H9 (cell line): Measurements from ENCODE around the gene PIPOX. TPM values are rescaled to one million over a fixed set of nuclear protein-coding genes. Genes with fewer than 3 reads are reported as not detected.

Experiments
- DNase-seq: peaks from one replicate; pipeline ENCODE4 v3.0.0-alpha.2; 2017
- H2AFZ ChIP-seq: one replicate; pipeline ENCODE4 v1.6.1; 2013; ENCODE audit warnings: mild to moderate bottlenecking, low read length, control low read depth, moderate library complexity
- H2AK5ac ChIP-seq: 2 replicates; pipeline ENCODE4 v1.6.1; 2013; ENCODE audit warnings: low read length, control low read depth, mixed read lengths; ENCODE audit not compliant: insufficient read length
- H2BK120ac ChIP-seq: one replicate; pipeline ENCODE4 v1.6.1; 2013; ENCODE audit warnings: low read depth, mild to moderate bottlenecking, low read length, control low read depth, inconsistent platforms; ENCODE audit not compliant: poor library complexity, severe bottlenecking
- H2BK12ac ChIP-seq: 2 replicates; pipeline ENCODE4 v1.6.1; 2013; ENCODE audit warnings: low read length, control low read depth, mixed read lengths, low read depth; ENCODE audit not compliant: insufficient read length
- H2BK15ac ChIP-seq: 2 replicates; pipeline ENCODE4 v1.6.1; 2013; ENCODE audit warnings: low read depth, low read length, control low read depth
- H2BK20ac ChIP-seq: one replicate; pipeline ENCODE4 v1.6.1; 2013; ENCODE audit warnings: low read depth, mild to moderate bottlenecking, low read length, control low read depth, inconsistent platforms; ENCODE audit not compliant: poor library complexity, severe bottlenecking
- H2BK5ac ChIP-seq: 2 replicates; pipeline ENCODE4 v1.6.1; 2013; ENCODE audit warnings: low read length, control low read depth, mixed read lengths; ENCODE audit not compliant: insufficient read length
- H3K14ac ChIP-seq: 2 replicates; pipeline ENCODE4 v1.6.1; 2013; ENCODE audit warnings: low read length, control low read depth; ENCODE audit not compliant: insufficient read depth
- H3K18ac ChIP-seq: 2 replicates; pipeline ENCODE4 v1.6.1; 2013; ENCODE audit warnings: low read depth, mild to moderate bottlenecking, mixed read lengths, low read length, control low read depth; ENCODE audit not compliant: insufficient read length
- H3K23ac ChIP-seq: 2 replicates; pipeline ENCODE4 v1.6.1; 2013; ENCODE audit warnings: low read length, control low read depth, mixed read lengths, low read depth; ENCODE audit not compliant: insufficient read length
- H3K23me2 ChIP-seq: 2 replicates; pipeline ENCODE4 v1.6.1; 2013; ENCODE audit warnings: low read depth, mild to moderate bottlenecking, mixed read lengths, low read length, control low read depth; ENCODE audit not compliant: insufficient read length, poor library complexity, severe bottlenecking
- H3K27ac ChIP-seq: 2 replicates; pipeline ENCODE4 v1.5.1; 2013; ENCODE audit warnings: low read length, control low read depth, mixed read lengths, low read depth; ENCODE audit not compliant: insufficient read length
- H3K27me3 ChIP-seq: 2 replicates; pipeline ENCODE4 v1.6.1; 2013; ENCODE audit warnings: low read length, control low read depth, inconsistent platforms; ENCODE audit not compliant: insufficient read depth
- H3K4ac ChIP-seq: 2 replicates; pipeline ENCODE4 v1.6.1; 2013; ENCODE audit warnings: low read depth, mild to moderate bottlenecking, control low read depth, inconsistent platforms, low read length, moderate library complexity
- H3K4me1 ChIP-seq: 2 replicates; pipeline ENCODE4 v1.6.1; 2013; ENCODE audit warnings: low read length, control low read depth, inconsistent platforms; ENCODE audit not compliant: insufficient read depth
- H3K4me2 ChIP-seq: 2 replicates; pipeline ENCODE4 v1.6.1; 2013; ENCODE audit warnings: low read length, control low read depth, mixed read lengths; ENCODE audit not compliant: insufficient read length, insufficient read depth
- H3K56ac ChIP-seq: 2 replicates; pipeline ENCODE4 v1.6.1; 2013; ENCODE audit warnings: low read depth, mild to moderate bottlenecking, mixed read lengths, low read length, control low read depth; ENCODE audit not compliant: insufficient read length
- H3K79me1 ChIP-seq: 2 replicates; pipeline ENCODE4 v1.6.1; 2013; ENCODE audit warnings: low read depth, mild to moderate bottlenecking, moderate library complexity, low read length, control low read depth, inconsistent platforms; ENCODE audit not compliant: insufficient read depth, poor library complexity, severe bottlenecking
- H3K79me2 ChIP-seq: 2 replicates; pipeline ENCODE4 v1.6.1; 2013; ENCODE audit warnings: low read length, control low read depth, inconsistent platforms; ENCODE audit not compliant: insufficient read depth
- H3K9ac ChIP-seq: 2 replicates; pipeline ENCODE4 v1.6.1; 2013; ENCODE audit warnings: low read length, control low read depth, mixed read lengths; ENCODE audit not compliant: insufficient read length; ENCODE audit errors: extremely low read depth
- H3K9me3 ChIP-seq: one replicate; pipeline ENCODE4 v1.6.1; 2013; ENCODE audit warnings: low read depth, low read length, inconsistent platforms; ENCODE audit not compliant: control insufficient read depth
- H3T11ph ChIP-seq: one replicate; pipeline ENCODE4 v1.6.1; 2013; ENCODE audit warnings: mild to moderate bottlenecking, low read length, control low read depth, inconsistent platforms
- H4K20me1 ChIP-seq: one replicate; pipeline ENCODE4 v1.6.1; 2013; ENCODE audit not compliant: control insufficient read depth, insufficient read length, insufficient read depth
- H4K5ac ChIP-seq: 2 replicates; pipeline ENCODE4 v1.6.1; 2013; ENCODE audit warnings: low read depth, mild to moderate bottlenecking, mixed read lengths, low read length, control low read depth; ENCODE audit not compliant: insufficient read length
- H4K8ac ChIP-seq: replicated peaks from 2 replicates; pipeline ENCODE4 v1.6.1; 2013; ENCODE audit warnings: low read length, control low read depth, mixed read lengths, low read depth; ENCODE audit not compliant: insufficient read length
- H4K91ac ChIP-seq: 2 replicates; pipeline ENCODE4 v1.6.1; 2013; ENCODE audit warnings: low read depth, mild to moderate bottlenecking, moderate library complexity, mixed read lengths, low read length, control low read depth; ENCODE audit not compliant: insufficient read length
- H3K27ac Mint-ChIP-seq, 3 experiments: 2 replicates in 2 of 3; 3 replicates in 1 of 3; pipeline ENCODE4 v1.8.0; 2020 to 2021; ENCODE audit warnings: mixed read lengths in 3 of 3, mild to moderate bottlenecking in 1 of 3, moderate library complexity in 1 of 3
- H3K27me3 Mint-ChIP-seq: 2 replicates; pipeline ENCODE4 v1.8.0; 2021; ENCODE audit warnings: low read depth, mild to moderate bottlenecking, moderate library complexity, mixed read lengths
- H3K36me3 Mint-ChIP-seq, 3 experiments: 2 replicates in 2 of 3; 3 replicates in 1 of 3; pipeline ENCODE4 v1.8.0; 2020 to 2021; ENCODE audit warnings: low read depth in 3 of 3, mixed read lengths in 3 of 3; ENCODE audit not compliant: insufficient read depth in 1 of 3
- H3K4me1 Mint-ChIP-seq, 2 experiments: 2 replicates each; pipeline ENCODE4 v1.8.0; 2020; ENCODE audit warnings: mixed read lengths in 2 of 2
- H3K4me3 Mint-ChIP-seq, 2 experiments: 2 replicates in 1 of 2; 3 replicates in 1 of 2; pipeline ENCODE4 v1.8.0; 2020 to 2021; ENCODE audit warnings: mild to moderate bottlenecking in 2 of 2, mixed read lengths in 2 of 2, moderate library complexity in 1 of 2
- H3K9me3 Mint-ChIP-seq, 2 experiments: 2 replicates in 1 of 2; 3 replicates in 1 of 2; pipeline ENCODE4 v1.8.0; 2020; ENCODE audit warnings: mild to moderate bottlenecking in 2 of 2, mixed read lengths in 2 of 2, moderate library complexity in 1 of 2
- CTCF ChIP-seq: fragments of 200-600 bp; sonication (generic); conservative IDR thresholded peaks from 3 replicates; pipeline ENCODE4 v1.8.0; 2021; ENCODE audit warnings: antibody characterized with exemption, mild to moderate bottlenecking
- WGBS: extraction: QIAGEN DNeasy Blood & Tissue Kit; methylation state at CpG from one replicate; pipeline ENCODE4 v1.1.7; 2013; ENCODE audit warnings: missing lambda C conversion rate, low lambda C conversion rate, mixed read lengths; ENCODE audit not compliant: insufficient read length; ENCODE audit errors: extremely low coverage; 5-methylcytosine and 5-hydroxymethylcytosine counted together
- total RNA-seq: library from RNA; stranded (reverse); gene quantifications from 2 replicates; pipeline ENCODE4 v1.2.1, GENCODE V29; 2021

PIPOX gene
- total RNA-seq, 1 experiment from 2014 or later, result 30.1 TPM

- no peak overlapping the region for H2AFZ ChIP-seq
- no peak overlapping the region for H3K27ac ChIP-seq
- H3K23ac ChIP-seq, result no peak overlapping the region
- no peak overlapping the region for H4K5ac ChIP-seq
- no peak for TF ChIP-seq CTCF
- H3K79me2 ChIP-seq, result no peaks in the 10 kb centered on the region
- no peaks in the 10 kb centered on the region for H3K9me3 ChIP-seq
- H3K14ac ChIP-seq, result no peak overlapping the region; the same call in 1 of the 2 replicates
- no peak overlapping the region for H2BK12ac ChIP-seq
- H2BK15ac ChIP-seq, result no peak overlapping the region
- H3K4me1 ChIP-seq, result peaks cover 24% of the 10 kb centered on the region
- H2BK5ac ChIP-seq, result no peak overlapping the region
- peaks cover 10% of the 10 kb centered on the region; the same call in 1 of the 2 replicates for H3K27me3 ChIP-seq
- no peak overlapping the region for H3K9ac ChIP-seq
- H2AK5ac ChIP-seq, result no peak overlapping the region
- H3K23me2 ChIP-seq, result peaks cover 9% of the 10 kb centered on the region
- H3K4me1 Mint-ChIP-seq, result peaks cover 68% of the 10 kb centered on the region in 2 experiments
- H3K4me3 Mint-ChIP-seq, result no peak overlapping the region
- H3K4ac ChIP-seq, result no peak overlapping the region
- no peak overlapping the region for H3K56ac ChIP-seq
- no peak overlapping the region for H4K91ac ChIP-seq
- no peak overlapping the region for H4K8ac ChIP-seq
- H3K27ac Mint-ChIP-seq, result no peak overlapping the region; a peak in 1 of 7 replicates
- DNase-seq, result no peak
- H3K4me2 ChIP-seq, result no peak overlapping the region
- H2BK120ac ChIP-seq, result no peak overlapping the region
- no peak overlapping the region for H3K18ac ChIP-seq
- no peaks in the 10 kb centered on the region; a peak in 1 of 5 replicates for H3K9me3 Mint-ChIP-seq
- no peaks in the 10 kb centered on the region for H3K79me1 ChIP-seq
- H3K36me3 Mint-ChIP-seq, result no peaks in the 10 kb centered on the region
- H3T11ph ChIP-seq, result no peak overlapping the region
- no peak overlapping the region for H2BK20ac ChIP-seq
- no CpG with 5 or more reads among the region's 2 CpGs for WGBS
- H3K27me3 Mint-ChIP-seq, result peaks cover 44% of the 10 kb centered on the region
- H4K20me1 ChIP-seq, result no peaks in the 10 kb centered on the region
Observed at GRCh38 chr17:29007860-29008455, 35.0 kb upstream of the PIPOX start.
